ENCODE data around the gene DTNA.
A peak's percentile ranks its signal among the peaks of the same experiment; 100 is the strongest.

Gene DTNA

DNA sequence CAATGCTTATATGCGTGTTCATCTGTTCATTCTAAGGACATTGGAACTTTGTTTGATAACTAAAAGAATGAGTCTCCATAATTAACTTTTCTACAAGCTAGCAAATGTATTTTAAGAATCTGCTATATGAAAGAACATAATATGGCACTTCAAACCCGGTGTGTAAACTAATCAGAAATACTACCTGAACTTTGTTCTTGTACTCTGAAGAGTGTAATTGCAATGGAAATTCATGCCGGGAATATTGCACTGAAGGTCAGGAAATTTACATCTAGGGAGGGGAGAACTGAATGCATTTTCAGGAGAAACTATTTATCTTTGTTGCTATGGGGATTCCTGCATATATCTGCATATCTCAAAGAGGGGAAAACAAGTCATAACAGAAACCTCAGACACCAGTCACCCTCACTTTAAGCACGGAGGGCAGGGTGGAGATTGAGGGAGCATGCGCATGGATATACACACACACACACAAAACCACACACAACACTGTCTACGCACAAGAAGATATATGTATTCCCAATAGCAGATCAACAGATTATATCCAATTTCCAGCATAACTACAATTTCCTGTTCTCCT lies 76.2 kb downstream of the DTNA start:
- H3K9me3 ChIP-seq (ENCODE audit: insufficient read depth, low read length), result no peaks in the 10 kb centered on the region
- TF ChIP-seq SUZ12 (IDR thresholded peaks at IDR 0.05; ENCODE audit: extremely low read depth, insufficient read depth, insufficient read length) (no peak), ZNF274 (IDR thresholded peaks at IDR 0.05; ENCODE audit: low read depth, low read length) (no peak)
- no peaks in the 10 kb centered on the region for H3K36me3 ChIP-seq (ENCODE audit: insufficient read depth, insufficient read length, low read length)
- H3K4me3 ChIP-seq (ENCODE audit: insufficient read length, low read depth), result no peak overlapping the region
- no peaks in the 10 kb centered on the region for H3K27me3 ChIP-seq (ENCODE audit: insufficient read depth, insufficient read length)
- no peaks in the 10 kb centered on the region for H3K4me1 ChIP-seq (ENCODE audit: insufficient read depth, insufficient read length)
- no peak overlapping the region for H3K9ac ChIP-seq (ENCODE audit: insufficient read length, low read depth)
- DNase-seq (ENCODE audit: low read depth, low spot score), result no peak

DNA sequence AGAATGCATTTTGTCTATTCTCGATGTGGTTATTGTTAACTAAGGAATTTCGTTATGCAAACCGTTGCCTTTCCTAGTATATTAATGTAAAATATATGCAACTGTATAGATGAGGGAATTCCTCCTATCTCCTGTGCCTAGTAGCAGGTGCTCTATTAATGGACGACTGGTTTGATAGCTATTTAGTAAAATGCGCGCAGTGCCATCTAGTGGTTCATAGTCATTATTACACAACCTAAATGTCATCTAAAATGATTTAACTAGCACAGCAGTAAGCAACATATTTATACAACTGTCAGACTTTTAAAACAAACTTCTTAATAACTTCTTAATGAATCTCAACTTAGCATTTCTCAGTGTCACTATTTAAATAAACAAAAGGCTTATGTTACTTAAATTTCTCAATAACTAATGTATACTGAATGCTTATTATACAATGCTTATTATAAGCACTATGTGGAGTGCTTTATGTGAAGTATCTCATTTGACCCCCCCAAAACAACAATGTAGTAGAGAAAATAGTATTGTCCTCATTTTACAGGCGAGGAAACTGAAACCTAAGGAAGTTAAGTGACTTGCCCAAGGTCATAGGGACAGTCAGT lies 77.9 kb downstream of the DTNA start:
- TF ChIP-seq YY1 (IDR thresholded peaks at IDR 0.05; ENCODE audit: insufficient read depth, insufficient read length) (no peak), ZNF274 (IDR thresholded peaks at IDR 0.05; ENCODE audit: low read depth, low read length) (no peak), SUZ12 (IDR thresholded peaks at IDR 0.05; ENCODE audit: extremely low read depth, insufficient read depth, insufficient read length) (no peak)
- H3K4me1 ChIP-seq (ENCODE audit: insufficient read depth, insufficient read length), result no peaks in the 10 kb centered on the region
- no peak overlapping the region for H3K9ac ChIP-seq (ENCODE audit: insufficient read length, low read depth)
- no peaks in the 10 kb centered on the region for H3K36me3 ChIP-seq (ENCODE audit: insufficient read depth, insufficient read length, low read length)
- H3K27me3 ChIP-seq (ENCODE audit: insufficient read depth, insufficient read length), result no peaks in the 10 kb centered on the region
- 0 out of 2 replicates have a peak, but pooled peaks cover 4% of the 10 kb centered on the region for H3K9me3 ChIP-seq (ENCODE audit: insufficient read depth, low read length)
- peak; percentile 59 for DNase-seq (ENCODE audit: low read depth, low spot score)
- no peak overlapping the region for H3K4me3 ChIP-seq (ENCODE audit: insufficient read length, low read depth)

DNA sequence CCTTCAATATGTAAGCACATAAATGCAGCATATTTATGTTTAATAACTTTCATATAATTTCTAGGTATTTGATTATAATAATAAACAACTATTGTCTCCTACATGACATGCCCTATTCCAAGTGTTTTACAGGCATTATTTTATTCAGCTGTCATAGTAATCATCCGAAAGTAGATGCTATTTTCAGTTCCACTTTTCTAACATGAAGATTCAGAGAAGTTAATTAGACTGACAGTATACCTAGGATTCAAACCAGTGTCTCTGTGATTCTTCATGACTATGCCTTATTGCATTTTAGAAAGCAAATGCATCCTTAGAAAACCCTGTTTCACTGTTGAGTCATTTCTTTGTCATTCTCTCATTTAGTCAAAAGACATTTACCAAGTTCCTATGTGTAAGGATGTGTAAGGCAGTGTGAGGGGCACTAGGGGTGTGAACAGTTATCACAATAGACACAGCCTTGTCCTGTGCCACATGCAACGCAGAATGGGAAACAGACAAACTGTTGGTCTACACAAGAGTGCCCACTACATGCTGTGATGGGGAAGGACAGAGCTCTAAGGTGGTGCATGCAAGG lies 79.8 kb downstream of the DTNA start:
- no peak for TF ChIP-seq YY1 (IDR thresholded peaks at IDR 0.05; ENCODE audit: insufficient read depth, insufficient read length)
- no peak for TF ChIP-seq ZNF274 (IDR thresholded peaks at IDR 0.05; ENCODE audit: low read depth, low read length)
- TF ChIP-seq SUZ12 (IDR thresholded peaks at IDR 0.05; ENCODE audit: extremely low read depth, insufficient read depth, insufficient read length), result no peak
- H3K4me3 ChIP-seq (ENCODE audit: insufficient read length, low read depth), result no peak overlapping the region
- H3K9ac ChIP-seq (ENCODE audit: insufficient read length, low read depth), result no peak overlapping the region
- no peaks in the 10 kb centered on the region for H3K27me3 ChIP-seq (ENCODE audit: insufficient read depth, insufficient read length)
- H3K4me1 ChIP-seq (ENCODE audit: insufficient read depth, insufficient read length), result no peaks in the 10 kb centered on the region
- H3K9me3 ChIP-seq (ENCODE audit: insufficient read depth, low read length), result 0 out of 2 replicates have a peak, but pooled peaks cover 4% of the 10 kb centered on the region
- H3K36me3 ChIP-seq (ENCODE audit: insufficient read depth, insufficient read length, low read length), result no peaks in the 10 kb centered on the region
- DNase-seq (ENCODE audit: low read depth, low spot score), result no peak

DNA sequence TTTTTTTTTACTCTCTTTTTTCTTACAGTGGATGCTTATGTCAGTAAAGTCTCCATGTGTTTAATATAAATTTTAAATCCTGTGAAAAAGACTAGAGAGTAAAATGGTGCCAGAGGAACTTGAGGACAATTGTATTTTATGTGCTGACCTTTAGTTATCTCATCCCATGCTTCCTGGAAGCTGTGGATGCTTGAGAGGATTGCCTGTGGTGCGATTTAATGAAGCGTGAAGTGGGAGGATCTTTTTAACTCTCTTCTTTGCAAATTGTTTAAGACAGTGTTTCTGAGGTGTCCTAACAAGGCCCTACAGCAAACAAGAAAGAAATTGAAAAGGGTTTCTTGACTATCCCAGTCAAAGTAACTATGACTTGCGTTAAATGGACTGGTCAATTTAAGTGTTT lies 84.2 kb downstream of the DTNA start:
- Histone ChIP-seq H3K27me3 (ENCODE audit: insufficient read depth, insufficient read length) (no peaks in the 10 kb centered on the region), H3K36me3 (ENCODE audit: insufficient read depth, insufficient read length, low read length) (no peaks in the 10 kb centered on the region), H3K4me3 (ENCODE audit: insufficient read length, low read depth) (no peak overlapping the region), H3K9ac (ENCODE audit: insufficient read length, low read depth) (no peak overlapping the region), H3K4me1 (ENCODE audit: insufficient read depth, insufficient read length) (no peaks in the 10 kb centered on the region), H3K9me3 (ENCODE audit: insufficient read depth, low read length) (0 out of 2 replicates have a peak, but pooled peaks cover 4% of the 10 kb centered on the region)
- DNase-seq (ENCODE audit: low read depth, low spot score), result no peak
- TF ChIP-seq YY1 (IDR thresholded peaks at IDR 0.05; ENCODE audit: insufficient read depth, insufficient read length) (no peak), ZNF274 (IDR thresholded peaks at IDR 0.05; ENCODE audit: low read depth, low read length) (no peak), SUZ12 (IDR thresholded peaks at IDR 0.05; ENCODE audit: extremely low read depth, insufficient read depth, insufficient read length) (no peak)

DNA sequence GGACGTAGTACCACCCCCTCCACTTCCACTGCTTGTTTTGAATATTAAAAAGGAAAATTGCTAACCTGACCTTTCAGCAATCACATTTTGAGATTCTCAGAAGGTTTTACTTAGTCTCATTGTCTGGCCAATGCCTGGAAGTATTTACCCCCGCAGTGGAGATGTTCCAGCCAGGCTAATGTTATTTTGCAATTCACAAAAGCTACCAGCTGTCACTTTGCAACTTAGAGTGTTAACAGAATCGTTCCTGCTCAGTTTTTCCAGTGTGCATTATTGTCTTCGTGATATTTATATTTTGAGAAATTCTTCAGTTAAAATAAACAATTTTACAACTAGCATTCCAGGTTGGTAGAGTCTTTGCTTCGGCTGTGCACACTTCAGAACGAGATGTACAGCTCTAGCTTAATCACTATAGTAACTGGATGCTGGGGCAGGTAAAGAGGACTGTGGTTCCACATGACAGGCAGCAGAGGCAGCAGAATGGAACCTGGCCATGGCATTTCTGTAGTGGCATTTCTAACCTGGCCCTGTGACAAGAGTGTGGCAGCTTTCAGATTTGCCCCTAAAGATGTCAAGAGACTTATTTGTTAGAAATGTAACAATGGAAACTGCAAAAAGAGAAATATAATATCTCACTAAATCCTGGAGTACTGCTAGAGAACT lies 85.1 kb downstream of the DTNA start:
- H3K27me3 ChIP-seq (ENCODE audit: insufficient read depth, insufficient read length), result no peaks in the 10 kb centered on the region
- H3K4me1 ChIP-seq (ENCODE audit: insufficient read depth, insufficient read length), result no peaks in the 10 kb centered on the region
- H3K9me3 ChIP-seq (ENCODE audit: insufficient read depth, low read length), result 0 out of 2 replicates have a peak, but pooled peaks cover 4% of the 10 kb centered on the region
- H3K36me3 ChIP-seq (ENCODE audit: insufficient read depth, insufficient read length, low read length), result no peaks in the 10 kb centered on the region
- no peak for DNase-seq (ENCODE audit: low read depth, low spot score)
- no peak overlapping the region for H3K4me3 ChIP-seq (ENCODE audit: insufficient read length, low read depth)
- TF ChIP-seq YY1 (IDR thresholded peaks at IDR 0.05; ENCODE audit: insufficient read depth, insufficient read length), result no peak
- TF ChIP-seq ZNF274 (IDR thresholded peaks at IDR 0.05; ENCODE audit: low read depth, low read length), result no peak
- TF ChIP-seq SUZ12 (IDR thresholded peaks at IDR 0.05; ENCODE audit: extremely low read depth, insufficient read depth, insufficient read length), result no peak
- no peak overlapping the region for H3K9ac ChIP-seq (ENCODE audit: insufficient read length, low read depth)

DNA sequence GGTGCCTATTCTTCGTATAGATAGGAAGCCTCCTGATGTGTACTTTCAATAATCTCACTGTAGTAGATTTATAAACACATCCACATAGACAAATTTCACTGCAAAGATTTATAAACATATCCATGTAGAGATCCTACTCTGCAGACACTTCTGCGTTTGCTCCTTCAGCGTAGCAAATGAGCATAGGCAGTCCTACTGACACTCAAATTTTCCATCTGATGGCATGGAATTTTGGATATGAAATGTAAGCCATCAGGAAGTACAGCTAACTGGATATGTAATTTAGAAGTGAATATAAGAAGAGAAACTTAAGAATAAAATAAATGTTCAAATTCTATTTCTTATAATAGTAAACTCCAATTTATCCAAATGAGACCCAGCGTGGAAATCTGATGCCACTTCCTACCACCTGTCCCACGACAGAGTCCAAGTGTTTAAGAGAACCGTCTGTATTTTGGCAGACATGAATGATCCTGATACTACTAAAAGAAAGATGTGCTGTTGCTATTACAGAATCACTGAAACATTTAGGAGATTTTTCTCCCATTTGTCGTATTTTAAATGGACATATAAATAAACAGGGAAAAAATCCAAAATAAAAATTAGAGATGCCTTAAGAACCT lies 86.0 kb downstream of the DTNA start:
- Histone ChIP-seq H3K27me3 (ENCODE audit: insufficient read depth, insufficient read length) (no peaks in the 10 kb centered on the region), H3K9me3 (ENCODE audit: insufficient read depth, low read length) (0 out of 2 replicates have a peak, but pooled peaks cover 4% of the 10 kb centered on the region), H3K36me3 (ENCODE audit: insufficient read depth, insufficient read length, low read length) (no peaks in the 10 kb centered on the region), H3K4me1 (ENCODE audit: insufficient read depth, insufficient read length) (no peaks in the 10 kb centered on the region), H3K4me3 (ENCODE audit: insufficient read length, low read depth) (no peak overlapping the region), H3K9ac (ENCODE audit: insufficient read length, low read depth) (no peak overlapping the region)
- no peak for DNase-seq (ENCODE audit: low read depth, low spot score)
- no peak for TF ChIP-seq YY1 (IDR thresholded peaks at IDR 0.05; ENCODE audit: insufficient read depth, insufficient read length)
- TF ChIP-seq ZNF274 (IDR thresholded peaks at IDR 0.05; ENCODE audit: low read depth, low read length), result no peak
- no peak for TF ChIP-seq SUZ12 (IDR thresholded peaks at IDR 0.05; ENCODE audit: extremely low read depth, insufficient read depth, insufficient read length)

DNA sequence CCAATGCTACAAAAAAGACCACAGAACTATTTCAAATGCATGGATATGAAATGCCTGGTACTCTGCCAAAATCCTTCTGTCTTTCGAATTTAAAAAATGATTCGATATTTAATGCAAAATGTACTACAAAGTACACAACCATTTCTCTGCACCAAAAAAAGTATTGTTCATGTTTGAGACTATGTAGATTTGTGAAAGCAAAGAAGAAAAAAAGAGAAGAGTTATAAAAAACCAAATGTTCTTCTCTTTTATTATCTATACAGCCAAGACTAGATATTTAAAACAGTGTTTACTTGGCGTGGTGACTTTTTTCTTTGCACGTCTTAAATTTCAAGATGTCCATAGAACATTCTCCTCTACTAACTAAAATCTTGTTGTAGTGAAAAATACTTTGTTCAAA lies 89.2 kb downstream of the DTNA start:
- DNase-seq (ENCODE audit: low read depth, low spot score), result no peak
- no peak overlapping the region for H3K9ac ChIP-seq (ENCODE audit: insufficient read length, low read depth)
- TF ChIP-seq SUZ12 (IDR thresholded peaks at IDR 0.05; ENCODE audit: extremely low read depth, insufficient read depth, insufficient read length) (no peak), ZNF274 (IDR thresholded peaks at IDR 0.05; ENCODE audit: low read depth, low read length) (no peak), YY1 (IDR thresholded peaks at IDR 0.05; ENCODE audit: insufficient read depth, insufficient read length) (no peak)
- H3K36me3 ChIP-seq (ENCODE audit: insufficient read depth, insufficient read length, low read length), result no peaks in the 10 kb centered on the region
- H3K4me3 ChIP-seq (ENCODE audit: insufficient read length, low read depth), result no peak overlapping the region
- no peaks in the 10 kb centered on the region for H3K9me3 ChIP-seq (ENCODE audit: insufficient read depth, low read length)
- no peaks in the 10 kb centered on the region for H3K27me3 ChIP-seq (ENCODE audit: insufficient read depth, insufficient read length)
- no peaks in the 10 kb centered on the region for H3K4me1 ChIP-seq (ENCODE audit: insufficient read depth, insufficient read length)
